Neutrophil (primary cell): Measurements from ENCODE around the gene CFHR3.

ENCODE experiments used
- H3K27ac ChIP-seq: fragments of 200-600 bp; sonication (generic); 2 replicates; pipeline ENCODE4 v1.5.1; 2016; ENCODE audit warnings: mild to moderate bottlenecking, moderate library complexity
- H3K27me3 ChIP-seq: fragments of 200-600 bp; sonication (generic); 2 replicates; pipeline ENCODE4 v1.6.0; 2016; ENCODE audit warnings: mild to moderate bottlenecking
- H3K36me3 ChIP-seq: fragments of 200-600 bp; sonication (generic); 2 replicates; pipeline ENCODE4 v1.5.1; 2017
- H3K4me1 ChIP-seq, 2 experiments: fragments of 200-600 bp in 1 of 2; sonication (generic) in 1 of 2; 1 replicate in 1 of 2; 2 replicates in 1 of 2; pipeline versions ENCODE4 v1.5.1 to v1.6.1; 2013 to 2016; ENCODE audit warnings: low read depth in 1 of 2, low read length in 1 of 2, mild to moderate bottlenecking in 1 of 2, moderate library complexity in 1 of 2; ENCODE audit not compliant: control insufficient read depth in 1 of 2, insufficient read depth in 1 of 2
- H3K4me3 ChIP-seq, 2 experiments: fragments of 200-600 bp in 1 of 2; sonication (generic) in 1 of 2; 1 replicate in 1 of 2; 2 replicates in 1 of 2; pipeline ENCODE4 v1.5.1; 2013 to 2016; ENCODE audit warnings: low read depth in 1 of 2, low read length in 1 of 2, mild to moderate bottlenecking in 1 of 2, moderate library complexity in 1 of 2
- H3K9me3 ChIP-seq: fragments of 200-600 bp; sonication (generic); 2 replicates; pipeline ENCODE4 v1.5.1; 2016
- TF ChIP-seq, protein P1 (sequence below): fragments of 200-600 bp; sonication (generic); IDR thresholded peaks from 2 replicates; pipeline ENCODE4 v1.5.1; 2016; ENCODE audit warnings: antibody characterized with exemption

The CFHR3 gene

DNA sequence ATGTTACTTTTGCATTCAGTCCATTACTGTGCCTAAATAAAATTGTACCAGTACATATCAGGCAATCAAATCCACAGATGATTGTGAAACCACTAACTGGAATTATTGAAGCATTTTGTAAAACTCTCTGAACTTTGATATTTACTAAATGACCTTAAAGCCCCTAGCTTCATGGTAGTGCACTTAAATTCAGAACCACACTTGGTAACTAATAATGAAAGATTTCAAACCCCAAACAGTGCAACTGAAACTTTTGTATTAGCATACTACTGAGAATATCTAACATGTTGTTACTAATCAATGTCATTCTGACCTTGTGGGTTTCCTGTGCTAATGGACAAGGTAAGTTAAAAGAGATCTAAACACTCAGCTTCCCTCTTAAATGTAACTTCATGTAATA is at the start of gene CFHR3:
Gene CFHR3 (plus strand): TSS at position 238 of the 400 bp plus-strand sequence. CDS start 47 bp downstream, at position 285.
- no peaks in the 10 kb centered on the region for H3K36me3 ChIP-seq
- H3K4me3 ChIP-seq: no peak within 1 kb of the TSS
- no peak within 1 kb of the TSS for H3K27ac ChIP-seq
- no peaks in the 10 kb centered on the region for H3K27me3 ChIP-seq
- no peaks in the 10 kb centered on the region for H3K9me3 ChIP-seq
- TF ChIP-seq, protein P1, sequence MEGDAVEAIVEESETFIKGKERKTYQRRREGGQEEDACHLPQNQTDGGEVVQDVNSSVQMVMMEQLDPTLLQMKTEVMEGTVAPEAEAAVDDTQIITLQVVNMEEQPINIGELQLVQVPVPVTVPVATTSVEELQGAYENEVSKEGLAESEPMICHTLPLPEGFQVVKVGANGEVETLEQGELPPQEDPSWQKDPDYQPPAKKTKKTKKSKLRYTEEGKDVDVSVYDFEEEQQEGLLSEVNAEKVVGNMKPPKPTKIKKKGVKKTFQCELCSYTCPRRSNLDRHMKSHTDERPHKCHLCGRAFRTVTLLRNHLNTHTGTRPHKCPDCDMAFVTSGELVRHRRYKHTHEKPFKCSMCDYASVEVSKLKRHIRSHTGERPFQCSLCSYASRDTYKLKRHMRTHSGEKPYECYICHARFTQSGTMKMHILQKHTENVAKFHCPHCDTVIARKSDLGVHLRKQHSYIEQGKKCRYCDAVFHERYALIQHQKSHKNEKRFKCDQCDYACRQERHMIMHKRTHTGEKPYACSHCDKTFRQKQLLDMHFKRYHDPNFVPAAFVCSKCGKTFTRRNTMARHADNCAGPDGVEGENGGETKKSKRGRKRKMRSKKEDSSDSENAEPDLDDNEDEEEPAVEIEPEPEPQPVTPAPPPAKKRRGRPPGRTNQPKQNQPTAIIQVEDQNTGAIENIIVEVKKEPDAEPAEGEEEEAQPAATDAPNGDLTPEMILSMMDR: no peak
- H3K4me1 ChIP-seq: no peaks in the 10 kb centered on the region

DNA sequence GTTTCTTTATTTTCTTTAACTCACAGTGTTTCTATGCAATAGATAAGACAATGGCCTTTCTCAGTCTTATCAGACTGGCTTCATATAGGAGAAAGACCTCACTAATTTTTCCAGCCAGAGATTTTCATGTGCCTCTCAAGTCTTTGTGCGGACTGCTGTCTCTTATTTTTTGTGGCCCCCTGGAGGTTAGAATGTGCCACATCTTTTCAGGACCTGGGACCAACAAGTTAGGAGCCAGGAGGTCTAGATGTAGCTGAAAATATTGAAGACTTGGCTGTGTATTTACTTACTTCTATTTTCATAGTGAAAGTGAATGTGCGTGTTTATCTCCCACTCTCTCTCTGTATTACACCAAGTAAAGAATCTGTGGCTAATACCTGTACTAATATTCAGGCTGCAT is 42.1 kb upstream of the CFHR3 start:
- TF ChIP-seq, protein P1: no peak
- H3K4me1 ChIP-seq: no peaks in the 10 kb centered on the region
- H3K27ac ChIP-seq: no peak overlapping the region
- no peaks in the 10 kb centered on the region for H3K36me3 ChIP-seq
- H3K27me3 ChIP-seq: no peaks in the 10 kb centered on the region
- H3K9me3 ChIP-seq: peaks cover 2% of the 10 kb centered on the region
- no peak overlapping the region for H3K4me3 ChIP-seq

- TF ChIP-seq, protein P1: no peak
- H3K9me3 ChIP-seq: peaks cover 3% of the 10 kb centered on the region
- H3K27me3 ChIP-seq: no peaks in the 10 kb centered on the region
- no peaks in the 10 kb centered on the region for H3K36me3 ChIP-seq
- H3K27ac ChIP-seq: no peak overlapping the region
- no peak overlapping the region for H3K4me3 ChIP-seq
- H3K4me1 ChIP-seq: no peaks in the 10 kb centered on the region
Measured at GRCh38 chr1:196733091-196733970, 41.3 kb upstream of the CFHR3 start.

- no peak overlapping the region for H3K27ac ChIP-seq
- TF ChIP-seq, protein P1: no peak
- no peak overlapping the region for H3K4me3 ChIP-seq
- no peaks in the 10 kb centered on the region for H3K36me3 ChIP-seq
- H3K4me1 ChIP-seq: no peaks in the 10 kb centered on the region
- peaks cover 3% of the 10 kb centered on the region for H3K9me3 ChIP-seq
- no peaks in the 10 kb centered on the region for H3K27me3 ChIP-seq
Measured at GRCh38 chr1:196734006-196734405, 40.6 kb upstream of the CFHR3 start.

DNA sequence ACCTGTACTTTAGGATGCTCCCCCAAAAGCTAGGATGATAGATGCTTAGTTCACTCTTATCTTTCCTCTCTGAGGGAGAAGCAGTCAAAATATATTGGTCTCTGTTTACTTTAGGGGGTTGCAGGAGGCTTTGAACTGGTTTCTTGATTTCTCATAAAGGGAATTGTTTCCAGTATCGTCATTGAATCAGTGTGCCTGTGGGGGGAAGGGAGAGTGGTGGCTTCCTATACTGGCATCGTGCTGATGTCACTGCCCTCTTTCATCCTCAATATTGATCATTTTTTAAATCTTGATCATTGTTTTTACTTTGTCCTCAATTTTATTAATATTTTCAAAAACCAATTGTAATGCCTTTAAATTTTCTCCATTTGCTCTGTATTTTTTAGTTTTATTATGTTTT is 40.2 kb upstream of the CFHR3 start:
- peaks cover 3% of the 10 kb centered on the region for H3K9me3 ChIP-seq
- H3K27ac ChIP-seq: no peak overlapping the region
- no peak overlapping the region for H3K4me3 ChIP-seq
- no peaks in the 10 kb centered on the region for H3K36me3 ChIP-seq
- no peaks in the 10 kb centered on the region for H3K27me3 ChIP-seq
- TF ChIP-seq, protein P1: no peak
- H3K4me1 ChIP-seq: no peaks in the 10 kb centered on the region
